LHCN-M2 (cell line): ENCODE data around the gene KIF1A. TPM values are rescaled to one million over a fixed set of nuclear protein-coding genes. Genes with fewer than 3 reads are reported as not detected.

ENCODE experiments used
- DNase-seq: peaks from one replicate; pipeline ENCODE4 v3.0.0-alpha.2; 2012; ENCODE audit warnings: low read depth
- total RNA-seq: library from RNA; depleted of rRNA; stranded (reverse); fragments of >200 nt; gene quantifications from 2 replicates; pipeline ENCODE4 v1.2.3, GENCODE V29; 2014

The KIF1A gene
- total RNA-seq, 1 experiment from 2014 or later: 0.75 TPM

GRCh38 chr2:240803191-240803590 is 16.8 kb downstream of the KIF1A start:
- DNase-seq: no peak

GRCh38 chr2:240799033-240799820 is 20.8 kb downstream of the KIF1A start:
- no peak for DNase-seq

DNA sequence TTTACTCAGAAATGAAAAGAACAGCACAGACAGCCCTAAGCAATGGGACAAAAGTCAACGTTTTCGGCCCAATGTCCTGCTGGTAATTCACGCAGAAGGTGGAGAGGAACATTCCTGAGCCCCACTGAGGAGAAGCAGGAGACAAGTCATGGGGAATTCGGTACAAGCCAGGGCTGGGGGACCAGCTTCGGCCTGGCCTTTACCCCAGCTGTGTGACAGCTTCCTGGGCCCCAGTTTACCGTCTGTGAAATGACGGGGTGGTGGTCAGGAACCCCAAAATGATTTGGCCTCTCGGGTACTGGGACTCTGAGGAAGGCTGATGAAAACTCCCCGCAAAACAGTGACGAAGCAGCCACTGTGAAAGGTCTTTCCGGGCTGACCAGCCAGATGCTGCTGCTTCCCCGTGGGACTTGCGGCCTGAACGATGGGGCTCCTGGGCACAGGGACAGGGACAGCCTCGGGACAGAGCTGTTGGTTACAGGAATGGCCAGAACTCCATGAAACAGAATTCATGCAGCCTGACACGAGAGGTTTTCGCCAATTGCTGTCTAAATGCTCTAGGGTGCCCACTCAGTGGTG is 21.6 kb downstream of the KIF1A start:
- no peak for DNase-seq

- DNase-seq: no peak
These were observed 22.1 kb downstream of the KIF1A start for GRCh38 chr2:240797914-240798313.

- DNase-seq: no peak
These were observed 22.5 kb downstream of the KIF1A start for GRCh38 chr2:240797500-240797895.

DNA sequence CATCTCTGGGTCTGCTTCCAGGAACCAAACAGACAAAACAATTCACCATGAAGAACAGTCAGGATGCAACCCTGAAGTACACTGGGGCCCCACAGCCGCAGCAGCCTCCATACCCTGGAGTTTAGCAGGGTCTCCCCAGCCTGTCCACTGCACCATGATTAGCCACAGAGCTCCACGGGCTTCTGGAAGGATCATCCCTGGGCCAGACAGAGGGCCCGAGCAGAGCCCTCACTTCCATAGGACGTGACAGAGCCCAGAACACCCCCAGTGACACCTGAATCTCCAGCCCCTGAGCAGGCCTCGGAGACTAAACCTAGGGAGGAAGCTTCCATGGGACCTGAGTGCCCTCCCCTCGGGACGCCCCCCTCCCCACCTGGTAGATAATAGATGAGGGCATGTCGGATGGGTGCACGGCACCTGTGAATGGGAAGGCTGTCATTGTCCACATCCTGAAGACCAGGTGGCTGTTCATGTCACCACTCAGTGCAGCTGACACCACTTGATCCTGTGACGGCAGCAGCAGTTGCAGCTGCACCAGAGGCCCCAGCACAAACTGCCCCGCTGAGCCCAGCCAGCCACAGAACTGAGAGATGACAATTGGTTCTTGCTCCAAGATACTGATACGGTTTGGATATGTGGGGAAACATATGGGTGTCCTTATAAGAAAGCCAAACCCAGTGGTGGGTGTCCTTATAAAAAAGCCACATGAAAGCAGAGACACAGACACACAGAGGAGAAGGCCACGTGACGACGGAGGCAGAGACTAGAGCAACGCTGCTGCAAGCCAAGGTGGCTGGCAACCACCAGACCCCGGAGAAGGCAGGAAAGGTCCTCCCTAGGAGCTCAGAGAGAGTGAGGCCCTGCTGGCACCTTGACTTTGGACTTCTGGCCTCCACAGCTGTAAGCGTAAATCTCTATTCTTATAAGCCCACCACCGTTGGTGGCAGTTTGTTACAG is 23.2 kb downstream of the KIF1A start:
- DNase-seq: no peak

DNA sequence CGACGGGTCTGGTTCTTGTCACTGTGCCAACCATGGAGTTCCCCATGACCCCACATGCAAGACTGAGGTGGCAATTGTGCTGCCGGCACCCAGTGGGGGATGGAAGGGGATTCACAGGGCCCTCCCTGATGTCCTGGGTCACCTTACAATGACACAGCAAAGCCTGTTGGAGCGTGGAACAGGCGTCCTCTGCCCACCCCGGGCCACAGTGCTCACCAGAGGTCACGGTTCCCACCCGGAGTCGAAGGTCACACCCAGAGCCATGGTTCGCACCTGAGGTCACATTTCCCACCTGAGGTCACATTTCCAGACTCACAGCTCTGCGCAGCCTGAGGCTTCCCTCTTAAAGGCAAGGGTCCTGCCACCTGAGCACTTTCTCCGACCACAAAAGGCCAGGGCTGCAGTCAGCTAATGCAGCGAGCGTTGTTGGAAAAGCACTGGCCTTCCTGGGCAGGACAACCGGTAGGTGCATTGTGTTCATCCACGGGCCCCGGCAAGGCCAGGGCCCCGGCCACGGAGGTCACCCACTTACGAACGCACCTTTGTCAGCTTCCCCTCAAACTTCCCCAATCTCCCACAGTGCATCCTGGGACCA is 24.0 kb downstream of the KIF1A start:
- no peak for DNase-seq

- DNase-seq: no peak
These were observed 24.6 kb downstream of the KIF1A start for GRCh38 chr2:240795454-240795853.

DNA sequence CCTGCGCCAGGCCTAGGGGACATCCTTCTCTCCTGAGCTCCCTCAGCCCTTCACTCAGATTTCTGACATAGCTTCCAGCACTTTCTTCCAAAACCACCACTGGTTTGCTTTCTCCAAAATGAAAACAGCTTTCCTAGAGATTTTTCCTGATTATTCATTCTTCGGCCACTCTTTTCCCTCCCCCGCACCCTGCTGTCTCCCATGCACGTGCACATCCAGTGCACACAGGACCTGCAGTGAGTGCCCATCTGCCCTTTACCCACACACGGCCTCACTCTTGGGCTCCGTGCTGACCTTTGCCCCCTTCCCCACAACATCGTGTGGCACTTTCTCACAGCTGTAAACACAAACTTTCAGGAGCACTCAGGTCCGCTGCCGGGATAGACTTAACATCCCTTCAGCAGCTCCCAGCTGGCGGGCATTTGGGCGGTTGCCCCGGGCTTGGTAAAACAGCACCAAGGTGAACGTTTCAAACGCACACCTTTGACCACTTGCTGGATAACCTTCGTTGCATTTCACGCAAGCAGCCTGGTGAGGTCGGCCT is 25.8 kb downstream of the KIF1A start:
- DNase-seq: no peak

GRCh38 chr2:240793313-240794177 is 26.5 kb downstream of the KIF1A start:
- no peak for DNase-seq

DNA sequence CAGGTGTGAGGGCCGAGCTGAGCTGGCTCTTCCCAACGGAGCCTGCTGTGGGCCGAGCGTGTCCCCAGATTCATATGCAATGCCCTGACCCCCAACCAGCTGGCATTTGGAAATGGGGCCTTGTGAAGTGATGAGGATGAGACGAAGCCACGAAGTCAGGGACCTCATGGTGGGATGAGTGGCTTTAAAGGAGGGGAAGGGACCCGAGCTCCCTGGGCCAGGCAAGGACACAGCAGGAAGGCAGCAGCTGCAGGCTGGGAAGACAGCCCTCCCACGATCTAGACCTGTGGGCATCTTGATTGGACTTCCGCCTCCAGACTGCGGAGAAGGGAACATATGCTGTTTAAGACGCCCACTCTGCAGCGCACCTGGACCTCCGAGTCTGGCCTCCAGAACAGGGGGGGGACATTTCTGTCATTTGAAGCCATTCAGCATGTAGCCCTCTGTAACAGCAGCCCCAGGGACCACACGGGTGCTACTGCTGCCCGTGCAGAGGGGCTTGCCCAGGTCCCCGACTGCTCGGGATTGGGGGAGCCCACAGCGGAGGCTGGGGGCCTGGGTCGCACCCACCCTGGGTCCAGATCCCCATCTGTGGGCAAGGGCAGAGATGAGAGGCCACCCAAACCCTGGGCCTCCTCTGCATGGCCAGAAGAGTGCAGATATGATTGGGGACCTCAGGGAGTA is 27.2 kb downstream of the KIF1A start:
- DNase-seq: no peak

DNA sequence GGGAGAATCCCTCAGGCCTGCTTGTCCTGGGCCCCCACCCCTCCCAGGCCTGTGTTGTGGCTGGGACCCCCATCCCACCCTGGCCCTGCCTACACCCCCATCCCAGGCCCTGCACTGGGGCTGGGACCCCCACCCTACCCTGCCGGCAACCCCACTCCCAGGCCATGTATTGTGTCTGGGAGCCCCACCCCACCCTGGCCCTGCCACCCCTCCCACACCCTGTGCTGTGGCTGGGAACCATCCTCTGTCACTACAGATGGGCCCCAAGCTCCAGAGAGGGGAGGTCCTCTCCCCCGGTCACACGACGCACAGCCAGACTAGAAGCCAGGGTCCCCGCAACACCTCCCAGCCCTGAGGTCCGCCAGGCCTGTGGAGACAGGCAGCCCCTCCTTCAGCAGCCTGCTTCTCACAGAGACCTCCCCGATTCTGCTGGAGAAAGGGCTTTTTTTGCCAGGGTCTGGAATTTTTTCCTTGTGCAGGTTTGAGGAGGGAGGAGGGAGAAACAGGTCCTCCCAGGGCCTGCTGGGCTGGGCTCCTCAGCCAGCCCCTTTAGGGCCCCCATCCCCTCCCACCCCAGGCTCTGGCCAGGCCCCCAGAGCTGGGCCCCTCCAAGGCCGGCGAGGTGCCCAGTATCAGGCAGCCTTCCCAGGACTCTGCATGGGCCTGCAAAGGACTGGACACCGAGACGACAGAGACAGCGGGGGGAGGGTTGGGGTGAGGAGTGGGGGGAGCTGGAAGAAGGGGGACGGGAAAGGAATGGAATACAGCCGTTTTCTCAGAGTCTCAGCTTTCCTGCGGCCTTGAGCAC is 28.0 kb downstream of the KIF1A start:
- DNase-seq: no peak

DNA sequence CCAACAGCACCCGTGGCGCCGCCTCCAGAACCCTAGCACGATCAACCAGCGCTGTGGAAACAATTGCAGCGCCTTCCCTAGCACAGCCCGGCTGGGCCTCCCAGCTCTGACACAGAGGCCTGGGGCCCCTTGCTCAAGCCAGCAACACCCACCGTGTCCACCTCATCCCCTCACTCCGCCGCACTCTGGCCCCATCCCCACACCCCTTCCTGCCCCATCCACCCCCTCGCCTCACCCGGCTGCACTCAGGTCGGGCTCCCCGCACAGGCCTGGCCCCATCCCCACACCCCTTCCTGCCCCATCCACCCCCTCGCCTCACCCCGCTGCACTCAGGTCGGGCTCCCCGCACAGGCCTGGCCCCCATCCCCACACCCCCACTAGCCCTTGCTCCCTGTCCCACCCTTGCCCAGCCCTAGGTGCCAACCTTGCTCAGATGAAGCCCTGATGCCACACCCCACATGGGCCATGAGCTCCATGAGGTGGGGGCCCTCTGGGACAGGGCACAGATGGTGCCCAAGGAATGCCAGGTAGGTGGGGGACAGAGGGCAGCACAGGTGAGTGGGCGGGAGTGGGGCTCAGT is 28.7 kb downstream of the KIF1A start:
- no peak for DNase-seq

GRCh38 chr2:240790370-240791220 is 29.4 kb downstream of the KIF1A start:
- no peak for DNase-seq

GRCh38 chr2:240789501-240790369 is 30.3 kb downstream of the KIF1A start:
- no peak for DNase-seq

DNA sequence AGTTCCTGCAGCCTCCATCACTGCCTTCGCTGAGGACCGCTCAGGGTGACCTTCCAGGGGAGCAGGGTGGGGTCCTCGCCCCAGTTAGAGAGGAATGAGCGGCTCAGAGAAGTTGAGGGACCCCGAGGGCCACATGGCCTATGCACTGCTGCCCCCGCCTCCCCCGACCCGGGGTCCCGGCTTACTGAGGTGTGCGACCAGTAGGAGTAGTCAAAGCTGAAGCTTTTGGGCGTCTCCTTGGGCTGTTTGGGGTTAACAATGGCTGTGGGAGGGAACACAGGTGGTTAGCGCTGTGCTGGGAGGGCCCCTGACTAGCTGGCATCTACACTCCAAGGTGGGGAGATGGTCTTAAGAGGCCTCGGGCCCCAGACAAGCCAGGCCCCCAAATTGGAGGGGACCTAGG is 31.0 kb downstream of the KIF1A start:
- DNase-seq: no peak

- DNase-seq: no peak
These were observed 31.5 kb downstream of the KIF1A start for GRCh38 chr2:240788482-240788881.
